HG02571 (cell line): Measurements from ENCODE around the gene GRID2.
"Not testable (repeated sequence)": the region's sequence is repeated elsewhere in the genome, so short reads cannot be mapped to it uniquely, and the experiment has no call there.

ENCODE experiments used
- ATAC-seq: cut with Tn5 transposase; IDR thresholded peaks from one replicate; pipeline ENCODE4 v1.9.1; 2021; ENCODE audit warnings: mild to moderate bottlenecking, moderate library complexity; ENCODE audit not compliant: unreplicated experiment

The GRID2 gene

DNA sequence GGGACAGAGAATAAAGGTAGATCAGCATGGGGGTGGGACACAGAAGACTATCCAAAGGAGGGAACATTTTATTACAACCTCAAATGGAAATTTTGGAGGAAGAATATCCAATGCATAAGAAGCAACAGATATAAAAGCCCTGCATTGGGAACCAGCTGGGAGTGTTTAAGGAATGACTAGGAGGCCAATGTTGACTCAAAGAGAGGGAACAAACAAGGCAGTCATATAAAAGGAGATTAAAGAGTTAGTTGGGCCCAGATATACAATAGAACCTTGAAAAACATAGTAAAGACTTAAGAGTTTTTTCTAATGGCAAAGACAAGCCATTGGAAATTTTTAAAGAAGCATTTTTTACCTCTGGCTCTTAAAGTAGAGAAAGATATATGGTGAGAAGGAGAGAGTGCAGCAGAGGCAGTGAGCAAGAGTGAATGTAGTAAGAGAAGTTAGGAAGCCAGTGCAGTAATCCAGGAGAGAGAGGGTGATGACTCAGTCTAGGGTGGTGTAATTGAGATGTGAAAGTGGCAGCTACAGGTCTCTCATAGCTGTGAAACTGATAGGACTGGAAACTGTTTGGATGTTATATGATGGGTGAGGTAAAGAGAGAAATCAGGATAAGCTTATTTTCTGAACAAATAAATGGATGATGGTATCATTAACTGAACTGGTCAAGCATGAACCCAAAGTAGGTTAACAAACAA lies 1342.6 kb downstream of the GRID2 start:
- no peak for ATAC-seq

GRCh38 chr4:93648258-93648657 lies 1344.5 kb downstream of the GRID2 start:
- ATAC-seq = no peak

DNA sequence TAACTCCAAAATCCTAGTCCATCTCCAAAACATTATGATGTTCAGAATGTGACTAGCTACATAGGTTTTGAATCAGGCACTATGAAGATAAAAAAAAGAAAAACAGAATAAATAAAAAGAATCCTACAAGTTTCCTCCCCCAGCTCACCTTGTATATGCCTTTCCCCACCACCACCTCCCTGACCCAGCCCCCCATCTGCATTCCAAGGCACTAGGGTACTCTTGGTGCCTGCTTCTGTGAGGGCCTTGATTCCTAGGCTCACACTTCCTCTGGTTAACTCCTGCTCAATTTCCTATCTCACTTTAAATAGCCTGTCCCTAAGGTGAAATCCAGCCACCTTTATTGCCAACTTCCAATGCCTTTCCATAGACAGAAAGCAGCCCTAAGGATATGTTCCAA lies 1346.1 kb downstream of the GRID2 start:
- ATAC-seq = no peak

- no peak for ATAC-seq
These were observed 1350.4 kb downstream of the GRID2 start for GRCh38 chr4:93654211-93654610.

GRCh38 chr4:93657527-93657926 lies 1353.8 kb downstream of the GRID2 start:
- no peak for ATAC-seq

DNA sequence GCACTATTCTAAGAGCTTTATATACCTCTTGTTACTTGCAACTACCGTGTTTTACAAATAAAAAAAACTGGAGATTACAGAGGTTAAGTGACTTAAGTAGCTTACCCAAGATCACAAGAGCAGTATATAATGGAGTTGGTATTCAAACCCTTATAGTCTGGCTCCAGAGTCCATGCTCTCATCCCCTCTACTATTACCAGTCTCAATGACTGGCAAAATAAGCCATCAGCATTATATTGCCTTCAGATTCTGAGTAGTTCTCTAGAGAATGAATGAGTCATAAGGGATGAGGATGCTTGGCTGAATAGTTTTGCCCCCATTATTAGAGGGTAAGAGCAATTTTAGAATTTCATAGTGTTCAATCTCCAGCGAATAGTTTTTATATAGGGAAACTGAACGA lies 1354.7 kb downstream of the GRID2 start:
- ATAC-seq = no peak

- no peak for ATAC-seq
These were observed 1355.9 kb downstream of the GRID2 start for GRCh38 chr4:93659629-93660028.

DNA sequence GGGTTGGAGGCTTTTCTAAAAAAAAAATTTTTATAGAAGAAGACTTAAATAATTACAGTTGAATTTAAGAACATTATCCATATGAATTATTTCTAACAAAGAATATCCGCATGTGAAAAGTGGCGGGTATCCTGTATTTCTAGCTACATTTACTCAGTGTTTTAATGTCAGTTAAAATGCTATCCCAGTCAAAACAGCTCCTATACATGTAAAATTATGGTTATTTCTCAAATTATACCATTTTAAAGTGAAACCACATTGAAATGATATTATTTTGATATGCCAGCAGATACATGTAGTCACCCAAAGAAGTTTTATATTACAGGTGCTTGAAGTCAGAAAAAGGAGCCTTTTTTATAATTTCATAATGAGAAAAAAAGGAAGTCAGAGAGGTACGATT lies 1356.3 kb downstream of the GRID2 start:
- ATAC-seq = no peak

DNA sequence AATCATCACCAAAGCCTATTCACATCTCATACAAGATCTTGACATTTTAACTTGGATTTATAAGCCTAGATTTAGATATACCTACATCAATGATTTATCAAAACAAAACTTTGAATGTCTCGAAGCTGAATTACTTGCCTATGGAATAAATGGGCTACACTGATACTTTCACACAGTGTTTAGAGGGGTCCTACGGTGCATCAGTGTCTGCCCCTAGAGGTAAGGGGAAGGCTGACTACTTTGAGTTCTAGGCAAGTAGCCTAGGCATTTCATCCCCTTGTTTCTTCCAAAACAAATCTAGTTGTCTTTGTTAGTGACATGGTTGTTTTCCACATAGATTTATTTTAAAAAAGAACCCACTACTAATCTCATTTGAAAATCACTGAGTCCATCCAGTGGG lies 1366.7 kb downstream of the GRID2 start:
- no peak for ATAC-seq

GRCh38 chr4:93671093-93671492 lies 1367.3 kb downstream of the GRID2 start:
- ATAC-seq = no peak

GRCh38 chr4:93676937-93677336 lies 1373.2 kb downstream of the GRID2 start:
- not testable (repeated sequence) for ATAC-seq

GRCh38 chr4:93684571-93684970 lies 1380.8 kb downstream of the GRID2 start:
- ATAC-seq = no peak

GRCh38 chr4:93687304-93687703 lies 1383.5 kb downstream of the GRID2 start:
- no peak for ATAC-seq

GRCh38 chr4:93688978-93689377 lies 1385.2 kb downstream of the GRID2 start:
- ATAC-seq = no peak

DNA sequence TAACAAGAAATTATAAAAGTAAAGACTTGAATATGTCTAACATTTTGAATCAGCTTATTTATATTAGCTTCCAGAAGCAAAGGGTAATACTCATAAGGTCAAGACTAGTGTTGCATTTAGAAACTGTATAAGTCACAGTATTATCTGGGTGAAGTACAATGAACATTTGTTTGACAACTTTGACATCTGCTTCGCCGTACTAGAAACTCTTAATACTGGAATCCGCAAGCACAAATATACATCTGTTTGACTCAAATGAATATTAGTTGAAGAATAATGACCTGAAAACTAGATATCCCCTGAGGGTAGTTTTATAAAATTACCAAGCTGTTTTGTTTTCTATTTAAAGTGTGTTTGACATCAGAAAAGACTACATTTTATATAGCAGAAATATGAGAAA lies 1389.4 kb downstream of the GRID2 start:
- no peak for ATAC-seq

GRCh38 chr4:93698686-93699085 lies 1394.9 kb downstream of the GRID2 start:
- no peak for ATAC-seq

DNA sequence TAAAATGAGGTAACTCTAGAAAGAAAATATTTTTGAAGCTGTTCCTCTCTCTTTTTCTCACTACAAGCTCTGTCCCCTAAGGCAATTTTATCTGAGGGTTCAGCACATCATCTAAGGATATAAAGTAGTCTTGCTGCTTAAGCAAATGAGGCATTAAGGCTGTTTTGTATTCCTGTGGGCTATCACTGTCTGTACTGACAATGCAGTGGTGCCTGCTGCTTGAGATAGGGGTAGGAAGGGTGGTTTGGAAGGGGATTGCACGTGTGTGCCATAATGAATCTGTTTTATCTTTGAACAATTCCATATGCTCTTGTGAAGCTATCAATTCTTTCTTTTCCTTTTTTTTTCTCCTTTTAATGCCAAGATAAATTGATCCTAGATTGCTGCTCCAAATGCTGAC lies 1396.8 kb downstream of the GRID2 start:
- no peak for ATAC-seq

DNA sequence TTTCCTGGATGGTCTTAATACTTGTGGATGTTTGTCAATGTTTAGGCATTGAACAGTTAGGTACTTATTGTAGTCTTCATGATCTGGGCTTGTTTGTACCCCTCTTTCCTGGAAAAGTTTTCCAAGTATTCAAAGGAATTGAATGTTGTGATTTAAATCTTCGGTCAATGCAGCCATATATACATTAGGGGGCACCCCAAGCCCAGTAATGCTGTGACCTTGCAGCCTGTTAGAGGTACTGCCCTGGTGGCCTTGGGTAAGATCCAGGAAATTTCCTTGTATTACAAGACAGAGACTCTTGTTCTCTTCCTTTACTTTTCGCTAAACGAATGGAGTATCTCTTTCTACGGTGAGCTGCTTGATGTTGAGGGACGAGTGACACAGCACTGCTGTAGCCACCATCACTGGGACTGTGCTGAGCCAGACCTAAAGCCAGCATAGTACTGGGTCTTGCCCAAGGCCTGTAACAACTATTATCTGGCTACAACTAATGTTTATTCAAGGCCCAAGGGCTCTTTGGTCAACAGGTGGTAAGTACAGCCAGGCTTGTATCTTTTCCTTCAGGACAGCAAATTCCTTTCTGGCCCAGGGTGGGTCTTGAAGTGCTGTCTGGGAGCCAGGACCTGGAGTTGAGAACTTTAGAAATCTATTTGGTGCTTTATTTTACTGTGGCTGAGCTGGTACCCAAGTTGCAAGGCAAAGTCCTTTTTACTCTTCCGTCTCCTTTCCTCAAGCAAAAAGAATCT lies 1406.5 kb downstream of the GRID2 start:
- peak; percentile 86 for ATAC-seq

- no peak for ATAC-seq
These were observed 1407.2 kb downstream of the GRID2 start for GRCh38 chr4:93710847-93711430.

DNA sequence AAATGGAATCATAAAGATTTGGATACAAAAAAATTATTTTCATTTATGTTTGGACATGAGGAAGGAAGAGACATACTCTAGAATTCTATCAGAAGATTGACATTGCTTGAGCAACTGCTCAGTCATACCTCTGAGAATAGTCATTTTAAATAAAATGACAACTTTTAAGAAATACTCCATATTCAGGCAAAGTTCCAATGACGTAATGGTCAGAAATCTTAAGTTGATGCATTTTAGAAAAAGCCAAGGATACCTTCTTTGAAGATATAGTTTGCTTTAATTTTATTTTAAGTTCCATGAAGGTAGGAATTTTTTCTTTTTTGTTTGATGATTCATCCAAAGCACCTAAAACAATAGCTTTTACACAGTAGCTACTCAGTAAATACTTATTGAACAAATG lies 1414.5 kb downstream of the GRID2 start:
- no peak for ATAC-seq

DNA sequence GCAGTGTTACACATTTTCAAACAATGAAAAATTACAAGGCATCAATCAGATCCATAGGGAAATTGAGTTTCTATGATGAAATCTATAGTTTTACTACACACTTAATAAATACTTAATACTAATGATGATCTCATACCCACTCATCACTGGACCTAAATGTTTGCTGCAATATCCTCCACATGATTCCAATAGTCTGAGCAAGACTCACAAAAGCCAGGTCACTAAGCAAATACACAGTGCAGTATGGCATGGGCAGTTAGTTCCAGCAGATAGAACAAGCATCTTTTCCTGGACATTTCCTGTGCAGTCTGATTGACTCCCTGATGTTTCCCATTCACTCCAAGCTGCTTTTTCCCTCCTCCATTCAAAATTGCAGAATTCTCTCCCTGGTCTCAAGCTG lies 1415.8 kb downstream of the GRID2 start:
- no peak for ATAC-seq

GRCh38 chr4:93722446-93722845 lies 1418.7 kb downstream of the GRID2 start:
- ATAC-seq = no peak
